ENCODE data around the gene TFEB. TPM values are rescaled to one million over a fixed set of nuclear protein-coding genes. Genes with fewer than 3 reads are reported as not detected.

Gene TFEB
- total and polyA plus RNA-seq, 2 of the 8 experiments (the other 6 are each of a cell fraction or from before 2014, with no cell fraction given) = 2.3 to 6.7 TPM

- ChIA-PET POLR2A (ENCODE audit: partially characterized antibody) (interaction anchor here (1.0 kb wide), 1 partner anchor 15 kb away, joined by 3 read pairs; the partner anchor contains the start of gene MDFI), CTCF (ENCODE audit: partially characterized antibody) (interaction anchor here (0.8 to 2.6 kb wide), 8 partner anchors 9 to 285 kb away, joined by 3 to 13 read pairs (median 4); no protein-coding TSS in a partner anchor)
- Histone ChIP-seq H2BK15ac (ENCODE audit: low read length) (no peak overlapping the region), H3K4ac (replicated peaks; ENCODE audit: insufficient read length, low read depth, low read length) (no peak overlapping the region), H4K8ac (ENCODE audit: extremely low read depth, insufficient read depth, low read length) (no peak overlapping the region), H3K36me3 (ENCODE audit: control insufficient read depth in 2 of 4, insufficient read depth in 4 of 4, low read length in 3 of 4) (peaks cover 0 to 5% (median 2%) of the 10 kb centered on the region in 4 experiments; a peak in 4 of 8 replicates), H4K91ac (replicated peaks; ENCODE audit: insufficient read length, low read length) (no peak overlapping the region), H4K5ac (ENCODE audit: insufficient read length, low read depth, low read length) (no peak overlapping the region), H3K23me2 (ENCODE audit: low read depth, low read length) (0 out of 2 replicates have a peak, but pooled peaks cover 2% of the 10 kb centered on the region), H3K27ac (ENCODE audit: low read depth, low read length) (no peak overlapping the region; the same call in 1 of the 2 replicates), H3K9ac (replicated peaks in 1 of 4; ENCODE audit: extremely low read depth in 1 of 4, low read depth in 3 of 4, low read length in 3 of 4) (no peak overlapping the region), H3K9me3 (ENCODE audit: insufficient read depth in 2 of 2, low read depth in 1 of 2, low read length in 1 of 2) (no peaks in the 10 kb centered on the region), H3K27me3 (replicated peaks in 1 of 4; ENCODE audit: control insufficient read depth in 3 of 4, extremely low read depth in 1 of 4, insufficient read depth in 3 of 4, low read length in 3 of 4) (no peaks in the 10 kb centered on the region; a peak in 1 of 7 replicates), H3K18ac (ENCODE audit: extremely low read depth, low read length) (no peak overlapping the region), H2BK12ac (ENCODE audit: low read depth, low read length) (no peak overlapping the region), H2BK20ac (ENCODE audit: low read length) (no peak overlapping the region), H3K79me2 (ENCODE audit: control insufficient read depth in 1 of 2, insufficient read depth in 2 of 2, low read length in 2 of 2) (no peaks in the 10 kb centered on the region), H3K14ac (ENCODE audit: insufficient read length) (no peak overlapping the region), H3K4me1 (replicated peaks in 1 of 4; ENCODE audit: control insufficient read depth in 3 of 4, insufficient read depth in 4 of 4, low read length in 3 of 4) (peaks cover 0 to 9% (median 4%) of the 10 kb centered on the region in 4 experiments; a peak in 4 of 7 replicates), H3K23ac (ENCODE audit: insufficient read length) (no peak overlapping the region), H3K56ac (replicated peaks; ENCODE audit: insufficient read length, low read depth, low read length) (no peak overlapping the region), H3K79me1 (ENCODE audit: low read depth, low read length) (no peaks in the 10 kb centered on the region), H2AK5ac (ENCODE audit: low read depth, low read length) (no peak overlapping the region), H2BK120ac (replicated peaks; ENCODE audit: low read depth, low read length) (no peak overlapping the region), H2BK5ac (ENCODE audit: low read depth, low read length) (no peak overlapping the region), H2AFZ (ENCODE audit: low read length) (no peak overlapping the region), H3K4me2 (ENCODE audit: insufficient read depth in 1 of 2, low read depth in 2 of 2, low read length in 2 of 2) (no peak overlapping the region), H4K20me1 (replicated peaks in 1 of 2; ENCODE audit: control insufficient read depth in 1 of 2, insufficient read depth in 2 of 2, low read length in 2 of 2) (no peaks in the 10 kb centered on the region), H3K4me3 (ENCODE audit: extremely low read depth in 1 of 4, insufficient read depth in 2 of 4, low read depth in 3 of 4, low read length in 4 of 4) (no peak overlapping the region)
- no peak for DNase-seq (ENCODE audit: low read depth in 1 of 2, low spot score in 2 of 2)
- no peak for TF ChIP-seq CBX5 (IDR thresholded peaks at IDR 0.05; ENCODE audit: low read depth, low read length)
- no peak for TF ChIP-seq POU5F1 (IDR thresholded peaks at IDR 0.05; ENCODE audit: low read depth, low read length)
- no peak for FAIRE-seq
- 89% methylated on average over 27 of the region's 32 CpGs; no CpG with 5 or more reads in 1 of the 2 experiments for WGBS, 2 experiments (ENCODE audit: extremely low coverage in 1 of 2, insufficient coverage in 1 of 2, insufficient read length in 1 of 2, insufficient replicate concordance in 2 of 2, low coverage in 1 of 2, low lambda C conversion rate in 2 of 2, missing lambda C conversion rate in 1 of 2)
Observed at GRCh38 chr6:41652866-41653652, 82.3 kb downstream of the TFEB start.
